AG10803 (cell line): ENCODE data around the gene CNTN4.
"Not testable (repeated sequence)": the region's sequence is repeated elsewhere in the genome, so short reads cannot be mapped to it uniquely, and the experiment has no call there.

Source experiments
- DNase-seq: peaks from one replicate; pipeline ENCODE4 v3.0.0; 2010; ENCODE audit warnings: low read depth
- H3K4me3 ChIP-seq: 2 replicates; pipeline ENCODE4 v1.5.1; 2011; ENCODE audit warnings: mild to moderate bottlenecking, low read length, control low read depth
- CTCF ChIP-seq: conservative IDR thresholded peaks from 2 replicates; pipeline ENCODE4 v1.5.1; 2011; ENCODE audit warnings: mild to moderate bottlenecking, low read length, control low read depth, inconsistent platforms

Gene CNTN4

GRCh38 chr3:2984005-2984830 is 885.6 kb downstream of the CNTN4 start:
- no peak for TF ChIP-seq CTCF
- H3K4me3 ChIP-seq = no peak overlapping the region
- no peak for DNase-seq

- no peak overlapping the region for H3K4me3 ChIP-seq
- TF ChIP-seq CTCF = no peak
- DNase-seq = no peak
Observed at GRCh38 chr3:2984831-2985220, 886.2 kb downstream of the CNTN4 start.

GRCh38 chr3:2985479-2985878 is 886.8 kb downstream of the CNTN4 start:
- TF ChIP-seq CTCF = no peak
- no peak for DNase-seq
- no peak overlapping the region for H3K4me3 ChIP-seq

GRCh38 chr3:2992534-2992933 is 893.9 kb downstream of the CNTN4 start:
- TF ChIP-seq CTCF = no peak
- H3K4me3 ChIP-seq = no peak overlapping the region
- no peak for DNase-seq

GRCh38 chr3:2993130-2993529 is 894.5 kb downstream of the CNTN4 start:
- H3K4me3 ChIP-seq, DNase-seq: not testable (repeated sequence)

GRCh38 chr3:2993736-2994135 is 895.1 kb downstream of the CNTN4 start:
- no peak overlapping the region for H3K4me3 ChIP-seq
- DNase-seq = no peak
- no peak for TF ChIP-seq CTCF

GRCh38 chr3:2995195-2995594 is 896.5 kb downstream of the CNTN4 start:
- H3K4me3 ChIP-seq = no peak overlapping the region
- TF ChIP-seq CTCF = no peak
- no peak for DNase-seq
